Activated T-cell treated with anti-CD3 and anti-CD28 coated beads, Interleukin-2, amount 50 U/mL, for 4 hours (primary cell): ENCODE results near the gene GMDS. TPM values are rescaled to one million over a fixed set of nuclear protein-coding genes. Genes with fewer than 3 reads are reported as not detected.

Source experiments
- ATAC-seq, 2 donors: fragments of 200-7000 bp; cut with Tn5 transposase; one replicate each; pipeline ENCODE4 v1.10.0; 2021
- DNase-seq: peaks from one replicate; pipeline ENCODE4 v3.0.0-alpha.2; 2020
- H3K27me3 Mint-ChIP-seq: one replicate; pipeline ENCODE4 v1.8.0; 2021; ENCODE audit warnings: low read depth, mixed read lengths
- H3K36me3 Mint-ChIP-seq: one replicate; pipeline ENCODE4 v1.8.0; 2022; ENCODE audit warnings: mixed read lengths; ENCODE audit not compliant: insufficient read depth
- H3K4me1 Mint-ChIP-seq: one replicate; pipeline ENCODE4 v1.8.0; 2021; ENCODE audit warnings: low read depth, mixed read lengths
- H3K4me3 Mint-ChIP-seq: one replicate; pipeline ENCODE4 v1.8.0; 2021; ENCODE audit warnings: mild to moderate bottlenecking, moderate library complexity, mixed read lengths
- H3K9me3 Mint-ChIP-seq: one replicate; pipeline ENCODE4 v1.8.0; 2021; ENCODE audit warnings: mixed read lengths
- total RNA-seq, 3 donors: library from RNA; stranded (reverse); gene quantifications; one replicate each; pipeline ENCODE4 v1.2.1, GENCODE V29; 2021

The GMDS gene
- total RNA-seq, 3 donors from 2014 or later, result 38.9 to 48.0 (median 43.9) TPM

GRCh38 chr6:2254747-2255146 is 9.3 kb upstream of the GMDS start:
- Mint-ChIP-seq H3K9me3 (no peaks in the 10 kb centered on the region), H3K4me3 (no peak overlapping the region), H3K4me1 (no peaks in the 10 kb centered on the region), H3K27me3 (no peaks in the 10 kb centered on the region), H3K36me3 (peaks cover 49% of the 10 kb centered on the region)
- DNase-seq, result no peak
- no peak for ATAC-seq

DNA sequence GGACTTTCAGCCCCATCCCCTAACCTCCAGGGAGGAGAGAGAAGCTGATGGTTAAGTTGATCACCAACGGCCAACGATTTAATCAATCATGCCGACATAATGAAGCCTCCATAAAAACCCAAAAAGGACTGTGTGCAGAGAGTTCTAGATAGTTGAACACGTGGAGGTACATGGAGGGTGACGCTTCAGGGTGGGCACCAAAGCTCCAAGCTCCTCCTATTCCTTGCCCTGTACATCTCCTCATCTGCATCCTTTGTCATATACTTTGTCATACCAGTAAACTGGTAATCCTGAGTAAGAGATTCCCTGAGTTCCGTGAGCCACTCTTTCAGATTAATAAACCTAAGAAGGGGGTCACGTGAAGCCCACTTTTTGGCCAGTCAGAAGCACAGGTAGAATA is 3.7 kb upstream of the GMDS start:
- Mint-ChIP-seq H3K27me3 (no peaks in the 10 kb centered on the region), H3K4me3 (no peak overlapping the region), H3K9me3 (no peaks in the 10 kb centered on the region), H3K4me1 (peaks cover 30% of the 10 kb centered on the region), H3K36me3 (peaks cover 20% of the 10 kb centered on the region)
- no peak for DNase-seq
- no peak for ATAC-seq

- no peaks in the 10 kb centered on the region for H3K9me3 Mint-ChIP-seq
- peaks cover 12% of the 10 kb centered on the region for H3K36me3 Mint-ChIP-seq
- ATAC-seq (no peak), DNase-seq (no peak)
- H3K4me1 Mint-ChIP-seq, result peaks cover 39% of the 10 kb centered on the region
- H3K27me3 Mint-ChIP-seq, result no peaks in the 10 kb centered on the region
- H3K4me3 Mint-ChIP-seq, result no peak overlapping the region
These were observed 2.3 kb upstream of the GMDS start for GRCh38 chr6:2247664-2248063.

- DNase-seq (peak; percentile 41), ATAC-seq (no peak)
- no peaks in the 10 kb centered on the region for H3K9me3 Mint-ChIP-seq
- H3K4me3 Mint-ChIP-seq, result peak overlapping the region; percentile 91
- no peaks in the 10 kb centered on the region for H3K27me3 Mint-ChIP-seq
- H3K36me3 Mint-ChIP-seq, result peaks cover 11% of the 10 kb centered on the region
- H3K4me1 Mint-ChIP-seq, result peaks cover 54% of the 10 kb centered on the region
These were observed 765 bp upstream of the GMDS start for GRCh38 chr6:2245877-2246863.

DNA sequence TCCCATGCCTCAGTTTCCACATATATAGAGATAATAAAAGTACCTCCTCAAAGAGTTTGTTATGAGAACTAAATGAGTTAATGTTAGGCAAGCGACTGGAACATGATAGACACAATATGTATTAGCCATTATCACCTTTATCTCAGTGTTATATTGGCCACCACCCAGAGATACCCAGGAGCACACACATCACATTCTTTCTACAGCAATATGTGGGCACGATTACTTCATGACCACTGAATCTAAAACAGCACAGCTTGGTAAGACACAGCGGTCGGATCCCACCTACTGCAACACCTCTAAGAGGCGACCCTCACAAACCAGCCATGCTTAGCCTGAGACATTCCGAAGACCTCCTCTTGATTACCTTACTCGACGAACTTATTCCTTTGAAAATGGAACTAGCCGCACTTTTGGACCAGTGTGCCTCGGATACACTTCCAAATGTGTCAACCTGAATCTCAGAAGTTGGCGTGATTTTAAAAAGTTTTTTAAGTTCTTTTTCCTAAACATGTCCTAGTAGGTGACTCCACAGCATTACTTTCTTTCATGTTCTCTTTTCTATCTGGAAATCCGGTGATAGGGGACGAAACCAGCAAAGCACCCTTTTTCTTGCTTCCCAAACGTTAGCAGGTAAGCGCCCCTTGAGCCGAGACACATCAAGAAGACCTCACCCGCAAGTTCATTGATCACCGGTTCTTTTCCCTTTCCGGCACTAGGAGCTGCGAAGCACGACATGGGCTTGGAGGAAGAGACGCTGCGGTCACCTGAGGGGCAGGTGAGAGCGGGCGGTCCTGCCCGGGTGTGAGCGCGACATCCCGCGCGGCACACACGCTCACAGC is 923 bp downstream of the GMDS start:
- no peaks in the 10 kb centered on the region for H3K9me3 Mint-ChIP-seq
- DNase-seq, result no peak
- H3K27me3 Mint-ChIP-seq, result no peaks in the 10 kb centered on the region
- peaks cover 10% of the 10 kb centered on the region for H3K36me3 Mint-ChIP-seq
- peaks cover 54% of the 10 kb centered on the region for H3K4me1 Mint-ChIP-seq
- H3K4me3 Mint-ChIP-seq, result peak overlapping the region; percentile 93
- ATAC-seq, result no peak

- no peak for ATAC-seq
- peaks cover 8% of the 10 kb centered on the region for H3K36me3 Mint-ChIP-seq
These were observed 3.1 kb downstream of the GMDS start for GRCh38 chr6:2242311-2242710.

GRCh38 chr6:2240961-2241360 is 4.4 kb downstream of the GMDS start:
- no peak overlapping the region for H3K4me3 Mint-ChIP-seq
- no peaks in the 10 kb centered on the region for H3K9me3 Mint-ChIP-seq

More at GRCh38 chr6:2242311-2242710, 3.1 kb downstream of the GMDS start:
- DNase-seq, result no peak
- no peak overlapping the region for H3K4me3 Mint-ChIP-seq
- H3K9me3 Mint-ChIP-seq, result no peaks in the 10 kb centered on the region
- peaks cover 50% of the 10 kb centered on the region for H3K4me1 Mint-ChIP-seq
- H3K27me3 Mint-ChIP-seq, result no peaks in the 10 kb centered on the region

GRCh38 chr6:2237001-2237400 is 8.4 kb downstream of the GMDS start:
- DNase-seq (no peak), ATAC-seq (no peak)
- H3K9me3 Mint-ChIP-seq, result no peaks in the 10 kb centered on the region
- peaks cover 23% of the 10 kb centered on the region for H3K4me1 Mint-ChIP-seq
- no peak overlapping the region for H3K4me3 Mint-ChIP-seq
- H3K36me3 Mint-ChIP-seq, result peaks cover 15% of the 10 kb centered on the region
- H3K27me3 Mint-ChIP-seq, result no peaks in the 10 kb centered on the region

More at GRCh38 chr6:2240961-2241360, 4.4 kb downstream of the GMDS start:
- peaks cover 40% of the 10 kb centered on the region for H3K4me1 Mint-ChIP-seq
- no peaks in the 10 kb centered on the region for H3K27me3 Mint-ChIP-seq
- ATAC-seq (no peak), DNase-seq (no peak)
- peaks cover 9% of the 10 kb centered on the region for H3K36me3 Mint-ChIP-seq

- no peaks in the 10 kb centered on the region for H3K9me3 Mint-ChIP-seq
- H3K27me3 Mint-ChIP-seq, result no peaks in the 10 kb centered on the region
- no peak for ATAC-seq
- no peak overlapping the region for H3K4me3 Mint-ChIP-seq
- peaks cover 13% of the 10 kb centered on the region for H3K36me3 Mint-ChIP-seq
- DNase-seq, result no peak
- H3K4me1 Mint-ChIP-seq, result peaks cover 21% of the 10 kb centered on the region
These were observed 9.5 kb downstream of the GMDS start for GRCh38 chr6:2235777-2236495.

GRCh38 chr6:2232445-2232844 is 13.0 kb downstream of the GMDS start:
- Mint-ChIP-seq H3K9me3 (no peaks in the 10 kb centered on the region), H3K36me3 (peaks cover 7% of the 10 kb centered on the region), H3K4me3 (no peak overlapping the region), H3K27me3 (no peaks in the 10 kb centered on the region), H3K4me1 (peaks cover 22% of the 10 kb centered on the region)
- ATAC-seq (no peak), DNase-seq (no peak)

DNA sequence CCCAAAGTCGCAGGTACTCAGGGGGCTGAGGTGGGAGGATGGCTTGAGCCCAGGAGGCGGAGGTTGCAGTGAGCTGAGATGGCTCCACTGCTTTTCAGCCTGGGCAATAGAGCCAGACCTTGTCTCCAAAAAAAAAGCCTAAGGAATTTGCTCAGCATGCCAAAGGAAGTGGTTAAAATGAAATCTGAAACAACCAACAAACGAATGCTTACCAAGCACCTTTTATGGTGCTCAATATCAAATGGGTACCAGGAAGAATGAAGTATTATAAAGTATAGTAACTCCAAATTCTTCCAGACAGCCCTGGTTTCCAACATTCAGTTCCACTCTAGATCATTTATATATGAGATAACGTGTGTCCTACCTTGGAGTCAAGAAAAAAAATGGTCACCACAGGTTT is 14.0 kb downstream of the GMDS start:
- no peak for DNase-seq
- ATAC-seq, result no peak
- no peaks in the 10 kb centered on the region for H3K27me3 Mint-ChIP-seq

DNA sequence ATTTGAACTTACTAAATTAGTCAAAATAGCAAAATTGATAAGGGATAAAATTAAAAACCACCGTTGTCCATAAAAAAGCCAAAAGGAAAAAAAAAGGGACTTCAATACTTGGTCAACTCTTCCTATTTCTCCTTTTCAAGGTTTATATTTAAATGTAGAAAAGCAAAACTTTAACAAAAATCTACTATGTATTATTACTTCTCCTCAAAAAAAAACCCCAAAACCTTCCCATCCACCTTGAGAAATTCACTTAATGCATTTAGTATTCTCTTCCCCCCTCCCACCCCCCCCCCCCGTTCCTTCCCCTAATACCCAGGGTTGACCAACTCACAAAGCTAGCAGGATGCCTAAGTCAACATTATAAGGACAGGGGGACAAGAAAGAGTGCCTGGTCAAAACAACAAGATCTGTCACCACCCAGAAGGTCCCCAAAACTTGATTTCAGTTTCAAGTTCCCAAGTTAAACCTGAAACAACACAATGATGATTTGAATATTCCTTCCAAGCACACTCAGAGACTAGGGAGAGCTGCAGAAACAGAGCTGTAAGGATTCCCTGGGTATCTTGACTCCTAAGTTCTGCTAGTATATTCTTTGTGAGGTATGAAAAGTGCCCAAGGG is 14.6 kb downstream of the GMDS start:
- H3K9me3 Mint-ChIP-seq, result no peaks in the 10 kb centered on the region
- no peak for ATAC-seq
- no peak overlapping the region for H3K4me3 Mint-ChIP-seq
- H3K27me3 Mint-ChIP-seq, result no peaks in the 10 kb centered on the region
- DNase-seq, result no peak
- peaks cover 4% of the 10 kb centered on the region for H3K36me3 Mint-ChIP-seq
- peaks cover 20% of the 10 kb centered on the region for H3K4me1 Mint-ChIP-seq

More for the DNA sequence above, 14.0 kb downstream of the GMDS start:
- Mint-ChIP-seq H3K4me1 (peaks cover 20% of the 10 kb centered on the region), H3K36me3 (peaks cover 7% of the 10 kb centered on the region), H3K4me3 (no peak overlapping the region), H3K9me3 (no peaks in the 10 kb centered on the region)

DNA sequence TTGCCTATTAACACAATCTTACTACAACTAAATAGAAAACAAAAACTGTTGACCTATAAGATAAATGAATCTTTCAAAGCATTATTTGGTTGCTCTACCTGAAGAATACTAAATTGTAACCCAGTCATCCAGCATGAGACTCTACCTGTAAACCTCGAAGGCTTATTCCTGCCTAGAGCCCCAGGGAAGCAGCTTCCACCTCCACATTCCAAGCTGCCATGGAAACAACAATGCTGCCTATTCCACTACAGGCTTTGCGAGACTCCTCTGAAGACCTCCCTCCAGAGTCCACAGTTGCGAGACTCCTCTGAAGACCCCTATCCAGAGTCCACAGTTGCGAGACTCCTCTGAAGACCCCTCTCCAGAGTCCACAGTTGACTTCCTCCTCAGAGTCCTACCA is 15.7 kb downstream of the GMDS start:
- Mint-ChIP-seq H3K9me3 (no peaks in the 10 kb centered on the region), H3K27me3 (no peaks in the 10 kb centered on the region), H3K4me3 (no peak overlapping the region), H3K4me1 (peaks cover 20% of the 10 kb centered on the region), H3K36me3 (peaks cover 2% of the 10 kb centered on the region)
- DNase-seq, result no peak
- ATAC-seq, result no peak

- H3K4me1 Mint-ChIP-seq, result peaks cover 20% of the 10 kb centered on the region
- no peaks in the 10 kb centered on the region for H3K9me3 Mint-ChIP-seq
- DNase-seq (no peak), ATAC-seq (no peak)
- H3K27me3 Mint-ChIP-seq, result no peaks in the 10 kb centered on the region
- H3K36me3 Mint-ChIP-seq, result peaks cover under 1% of the 10 kb centered on the region
- no peak overlapping the region for H3K4me3 Mint-ChIP-seq
These were observed 16.4 kb downstream of the GMDS start for GRCh38 chr6:2229039-2229438.
